Heart right ventricle (tissue), 16 donors: ENCODE data around the gene DIP2C. TPM values are rescaled to one million over a fixed set of nuclear protein-coding genes. Genes with fewer than 3 reads are reported as not detected.
"Not testable (repeated sequence)": the region's sequence is repeated elsewhere in the genome, so short reads cannot be mapped to it uniquely, and the experiment has no call there.

ENCODE experiments used
- ATAC-seq, 8 donors: fragments of 200-7000 bp; cut with Tn5 transposase; one replicate each; pipeline ENCODE4 v1.9.1; 2020; ENCODE audit warnings: mild to moderate bottlenecking in 8 of 8, moderate library complexity in 8 of 8, moderate number of reproducible peaks in 1 of 8
- DNase-seq, 2 donors: peaks; one replicate each; pipeline ENCODE4 v3.0.0-alpha.2; 2020
- H3K27ac ChIP-seq, 10 donors: fragments of 200-600 bp; sonication (generic) in 2 of 10; one replicate each; pipeline versions ENCODE4 v1.5.0 to v1.8.0; 2020 to 2022; ENCODE audit warnings: mild to moderate bottlenecking in 3 of 10
- H3K27me3 ChIP-seq, 7 donors: fragments of 200-600 bp; one replicate each; pipeline ENCODE4 v1.8.0; 2021 to 2022; ENCODE audit warnings: mild to moderate bottlenecking in 2 of 7
- H3K36me3 ChIP-seq, 9 donors: fragments of 200-600 bp; sonication (generic) in 1 of 9; one replicate each; pipeline versions ENCODE4 v1.5.0 to v1.8.0; 2020 to 2022; ENCODE audit warnings: mild to moderate bottlenecking in 2 of 9
- H3K4me1 ChIP-seq, 9 donors: fragments of 200-600 bp; sonication (generic) in 1 of 9; one replicate each; pipeline versions ENCODE4 v1.5.0 to v1.8.0; 2020 to 2022; ENCODE audit warnings: mild to moderate bottlenecking in 4 of 9
- H3K4me3 ChIP-seq, 10 donors: fragments of 200-600 bp; sonication (generic) in 2 of 10; one replicate each; pipeline versions ENCODE4 v1.5.0 to v1.8.0; 2020 to 2022; ENCODE audit warnings: mild to moderate bottlenecking in 7 of 10, moderate library complexity in 2 of 10
- H3K9me3 ChIP-seq, 11 donors: fragments of 200-600 bp in 10 of 11; sonication (generic) in 2 of 11; one replicate each; pipeline versions ENCODE4 v1.5.0 to v1.8.0; 2013 to 2022; ENCODE audit warnings: mild to moderate bottlenecking in 2 of 11, control low read depth in 1 of 11, moderate library complexity in 1 of 11
- CTCF ChIP-seq, 9 donors: fragments of 200-600 bp; sonication (generic) in 2 of 9; IDR thresholded peaks; one replicate each; pipeline versions ENCODE4 v1.5.0 to v1.8.0; 2021 to 2022; ENCODE audit warnings: antibody characterized with exemption in 9 of 9, mild to moderate bottlenecking in 5 of 9, moderate library complexity in 1 of 9
- WGBS, 2 donors: extraction: QIAGEN DNeasy Blood & Tissue Kit; methylation state at CpG; one replicate each; pipeline ENCODE4 v1.1.7; 2013; ENCODE audit warnings: inconsistent platforms in 1 of 2; 5-methylcytosine and 5-hydroxymethylcytosine counted together
- intact Hi-C, 10 donors: fragments of 100-400 bp; cut with DNase I; formaldehyde crosslinking; loops; one replicate each; pipeline versions ENCODE4 v1.11.1 to v1.14.2; 2022
- polyA plus RNA-seq, 2 donors: library from polyadenylated mRNA; stranded (reverse); fragments of 200-250 nt; gene quantifications; one replicate each; pipeline ENCODE4 v1.2.3, GENCODE V29; 2013
- total RNA-seq, 10 donors: library from RNA; stranded (reverse); fragmentation: NEBNext Ultra II Directional in 3 of 10; extraction: Animal tissue kit (Norgen Biotek cat#: 25700) in 3 of 10; gene quantifications; one replicate each; pipeline versions ENCODE4 v1.2.1 to v1.2.4, GENCODE V29; 2021 to 2023
- donor health status: Arrhythmogenic right ventricular cardiomyopathy.
- donor health status: ischemic (EF 13 %, LVEDD 7.1; RV severe dilation, severe dysfunction).
- donor health status: healthy with polysubstance abuse.
- donor health status: DM: no; HTN: yes; CAD: no.
- donor health status: DM: no; HTN: no; CAD: no.
- donor health status: ischemic (EF 25% LVEDD 6.9; RV normal size, moderate dysfunction).
- donor health status: ischemic (EF 25% LVEDD 5.7; RV mildly dilated, moderate dysfunction).
- donor health status: healthy.
- donor health status: DM: yes; HTN: yes; CAD: no.
- donor health status: Ischemic cardiomyopathy.
- donor health status: ischemic (EF 35%, LVEDD 5.7; RV mildly dilated, moderate dysfunction).
- donor health status: nonischemic (EF 11% LVEDD 7.7; RV severe dilation, severe dysfunction).
- donor health status: DM: yes; HTN: yes; CAD: no.
- donor health status: PGD.
- donor health status: ischemic (EF 29% LVEDD 5.4; RV normal size, mild dysfunction).
- donor health status: nonischemic (EF 23%, LVEDD 6.1; RV moderate dilation, normal function).

The DIP2C gene
- total and polyA plus RNA-seq, 12 donors: 7.1 to 48.2 (median 33.7) TPM

GRCh38 chr10:306007-306674, 383.3 kb downstream of the DIP2C start:
- peaks cover 0 to 73% (median 18%) of the 10 kb centered on the region in 9 donors for H3K36me3 ChIP-seq

GRCh38 chr10:305034-305433, 384.4 kb downstream of the DIP2C start:
- TF ChIP-seq CTCF (IDR thresholded peaks at IDR 0.05): no peak
- WGBS, 2 donors: 96 to 98% methylated on average over 4 of the region's 4 CpGs
- no peaks in the 10 kb centered on the region for H3K27me3 ChIP-seq
- peaks cover 0 to 68% (median 18%) of the 10 kb centered on the region in 9 donors for H3K36me3 ChIP-seq
- H3K4me1 ChIP-seq: peaks cover 0 to 9% (median 4%) of the 10 kb centered on the region in 9 donors
- H3K9me3 ChIP-seq: no peaks in the 10 kb centered on the region
- H3K27ac ChIP-seq: no peak overlapping the region
- DNase-seq (no peak), ATAC-seq (no peak)
- intact Hi-C loops: no loop called here
- no peak overlapping the region for H3K4me3 ChIP-seq

More at GRCh38 chr10:306007-306674, 383.3 kb downstream of the DIP2C start:
- no peak for DNase-seq
- no peak for TF ChIP-seq CTCF (IDR thresholded peaks at IDR 0.05)
- Histone ChIP-seq H3K4me3 (no peak overlapping the region), H3K27ac (no peak overlapping the region), H3K27me3 (no peaks in the 10 kb centered on the region), H3K9me3 (no peaks in the 10 kb centered on the region), H3K4me1 (peaks cover 0 to 9% (median 4%) of the 10 kb centered on the region in 9 donors)
- 74 to 77% methylated on average over 6 of the region's 6 CpGs for WGBS, 2 donors
- intact Hi-C loops: no loop called here
- ATAC-seq: no peak

DNA sequence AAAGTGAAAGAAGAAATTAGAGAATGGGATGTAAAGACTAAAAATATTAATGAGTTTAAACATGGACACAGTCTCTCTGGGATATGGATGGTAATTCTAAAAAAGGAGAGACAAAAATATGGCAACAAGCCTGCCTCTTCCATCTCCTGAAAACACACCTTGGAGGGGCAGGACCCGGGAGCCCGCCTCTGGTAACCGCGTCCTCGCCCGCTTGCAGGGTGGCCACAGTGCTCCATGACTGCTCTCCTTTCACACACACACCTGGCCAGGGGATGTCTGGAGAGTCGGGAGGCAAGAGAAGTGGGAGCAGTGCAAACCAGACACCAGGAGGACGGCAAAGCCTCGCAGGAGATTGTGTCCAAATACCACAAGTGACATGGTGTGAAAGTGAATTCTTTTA, 387.9 kb downstream of the DIP2C start:
- peaks cover 0 to 16% (median 8%) of the 10 kb centered on the region in 9 donors for H3K4me1 ChIP-seq

GRCh38 chr10:300580-300979, 388.9 kb downstream of the DIP2C start:
- peaks cover 0 to 47% (median 7%) of the 10 kb centered on the region in 9 donors for H3K36me3 ChIP-seq
- H3K27ac ChIP-seq, H3K27me3 ChIP-seq, ATAC-seq, H3K9me3 ChIP-seq, DNase-seq, H3K4me3 ChIP-seq, intact Hi-C loops: not testable (repeated sequence)
- peaks cover 0 to 13% (median 8%) of the 10 kb centered on the region in 9 donors for H3K4me1 ChIP-seq
- WGBS, 2 donors: 98% methylated on average over 26 to 27 of the region's 31 CpGs

More for the DNA sequence above, 387.9 kb downstream of the DIP2C start:
- Histone ChIP-seq H3K36me3 (peaks cover 0 to 47% (median 7%) of the 10 kb centered on the region in 9 donors), H3K27me3 (no peaks in the 10 kb centered on the region), H3K9me3 (no peaks in the 10 kb centered on the region), H3K27ac (no peak overlapping the region), H3K4me3 (no peak overlapping the region)
- WGBS, 2 donors: 98% methylated on average over 9 of the region's 9 CpGs
- intact Hi-C loops: no loop called here
- no peak for TF ChIP-seq CTCF (IDR thresholded peaks at IDR 0.05)
- DNase-seq (no peak), ATAC-seq (no peak)

DNA sequence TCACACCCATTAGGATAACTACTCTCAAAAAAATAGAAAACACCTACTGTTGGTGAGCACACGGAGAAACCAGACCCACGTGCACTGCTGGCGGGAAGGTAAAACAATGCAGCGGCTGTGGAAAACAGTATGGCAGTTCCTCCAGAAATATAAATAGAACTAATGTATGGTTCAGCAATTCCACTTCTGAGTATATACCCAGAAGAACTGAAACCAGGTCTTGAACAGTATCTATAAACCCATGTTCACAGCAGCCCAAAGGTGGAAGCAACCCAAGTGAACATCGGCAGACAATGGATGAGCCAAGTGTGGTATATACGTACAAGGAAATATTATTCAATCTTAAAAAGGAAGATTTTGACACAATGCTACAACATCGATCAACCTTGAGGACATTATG, 389.5 kb downstream of the DIP2C start:
- Histone ChIP-seq H3K4me1 (peaks cover 0 to 13% (median 8%) of the 10 kb centered on the region in 9 donors), H3K4me3 (no peak overlapping the region), H3K27ac (no peak overlapping the region), H3K36me3 (peaks cover 0 to 47% (median 7%) of the 10 kb centered on the region in 9 donors), H3K9me3 (no peaks in the 10 kb centered on the region), H3K27me3 (no peaks in the 10 kb centered on the region)
- DNase-seq: no peak
- WGBS, 2 donors: 97 to 98% methylated on average over 7 of the region's 7 CpGs
- no peak for TF ChIP-seq CTCF (IDR thresholded peaks at IDR 0.05)
- no peak for ATAC-seq
- intact Hi-C loops: no loop called here
